Heart right ventricle (tissue), 12 donors: ENCODE measurements around the gene SVEP1. TPM values are rescaled to one million over a fixed set of nuclear protein-coding genes. Genes with fewer than 3 reads are reported as not detected.

Experiments
- polyA plus RNA-seq, 2 donors: library from polyadenylated mRNA; stranded (reverse); fragments of 200-250 nt; gene quantifications; one replicate each; pipeline ENCODE4 v1.2.3, GENCODE V29; 2013
- total RNA-seq, 10 donors: library from RNA; stranded (reverse); fragmentation: NEBNext Ultra II Directional in 3 of 10; extraction: Animal tissue kit (Norgen Biotek cat#: 25700) in 3 of 10; gene quantifications; one replicate each; pipeline versions ENCODE4 v1.2.1 to v1.2.4, GENCODE V29; 2021 to 2023
- donor health status: ischemic (EF 13 %, LVEDD 7.1; RV severe dilation, severe dysfunction).
- donor health status: healthy with polysubstance abuse.
- donor health status: DM: no; HTN: yes; CAD: no.
- donor health status: DM: no; HTN: no; CAD: no.
- donor health status: ischemic (EF 25% LVEDD 6.9; RV normal size, moderate dysfunction).
- donor health status: ischemic (EF 25% LVEDD 5.7; RV mildly dilated, moderate dysfunction).
- donor health status: healthy.
- donor health status: nonischemic (EF 11% LVEDD 7.7; RV severe dilation, severe dysfunction).
- donor health status: DM: yes; HTN: yes; CAD: no.
- donor health status: PGD.
- donor health status: ischemic (EF 29% LVEDD 5.4; RV normal size, mild dysfunction).
- donor health status: nonischemic (EF 23%, LVEDD 6.1; RV moderate dilation, normal function).

SVEP1 gene
- total and polyA plus RNA-seq, 12 donors: 0.66 to 16.4 (median 6.3) TPM

Other genes starting within 250 kb of the SVEP1 start
- gene TXNDC8, start 241.9 kb downstream of the SVEP1 start, total RNA-seq: not detected
- gene TXNDC8, start 241.9 kb downstream of the SVEP1 start, polyA plus RNA-seq: not detected
- 1 to 10 TPM in 7 of 10 donors, under 1 TPM in 3; 0.30 to 2.2 (median 1.4) TPM for gene MUSK, start 89.0 kb upstream of the SVEP1 start, total RNA-seq
- under 1 TPM; 0.04 to 0.59 TPM for gene MUSK, start 89.0 kb upstream of the SVEP1 start, polyA plus RNA-seq